ENCODE measurements around the gene UFD1.

Gene UFD1

DNA sequence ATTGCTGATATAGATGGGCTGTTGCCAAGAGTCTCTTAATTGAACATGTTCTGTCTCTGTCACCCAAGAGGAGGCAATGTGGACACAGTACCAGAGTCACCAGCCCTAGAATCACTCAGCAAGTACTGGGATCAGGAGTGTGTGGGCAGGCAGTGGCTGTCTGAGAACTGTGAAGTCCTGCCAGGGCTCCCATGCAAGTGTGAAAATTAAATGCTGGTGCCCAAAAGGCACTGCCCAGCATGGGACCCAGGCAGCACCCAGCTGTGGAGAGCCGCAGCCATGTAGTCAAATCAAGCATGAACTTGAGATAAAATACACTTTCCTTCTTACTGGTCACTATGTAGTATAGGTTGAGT lies 67.3 kb downstream of the UFD1 start:
- TF ChIP-seq SIN3A (IDR thresholded peaks at IDR 0.05; ENCODE audit: borderline replicate concordance, insufficient read depth, low read length) (no peak), FOXP2 (optimal IDR thresholded peaks at IDR 0.05; ENCODE audit: borderline replicate concordance, extremely low read depth, extremely low read length, insufficient read depth) (no peak), POLR2AphosphoS5 (IDR thresholded peaks at IDR 0.05; ENCODE audit: low read depth, low read length) (no peak), TAF1 (IDR thresholded peaks at IDR 0.05; ENCODE audit: borderline replicate concordance, insufficient read depth, low read length) (no peak)
- TF ChIP-seq, protein P1, sequence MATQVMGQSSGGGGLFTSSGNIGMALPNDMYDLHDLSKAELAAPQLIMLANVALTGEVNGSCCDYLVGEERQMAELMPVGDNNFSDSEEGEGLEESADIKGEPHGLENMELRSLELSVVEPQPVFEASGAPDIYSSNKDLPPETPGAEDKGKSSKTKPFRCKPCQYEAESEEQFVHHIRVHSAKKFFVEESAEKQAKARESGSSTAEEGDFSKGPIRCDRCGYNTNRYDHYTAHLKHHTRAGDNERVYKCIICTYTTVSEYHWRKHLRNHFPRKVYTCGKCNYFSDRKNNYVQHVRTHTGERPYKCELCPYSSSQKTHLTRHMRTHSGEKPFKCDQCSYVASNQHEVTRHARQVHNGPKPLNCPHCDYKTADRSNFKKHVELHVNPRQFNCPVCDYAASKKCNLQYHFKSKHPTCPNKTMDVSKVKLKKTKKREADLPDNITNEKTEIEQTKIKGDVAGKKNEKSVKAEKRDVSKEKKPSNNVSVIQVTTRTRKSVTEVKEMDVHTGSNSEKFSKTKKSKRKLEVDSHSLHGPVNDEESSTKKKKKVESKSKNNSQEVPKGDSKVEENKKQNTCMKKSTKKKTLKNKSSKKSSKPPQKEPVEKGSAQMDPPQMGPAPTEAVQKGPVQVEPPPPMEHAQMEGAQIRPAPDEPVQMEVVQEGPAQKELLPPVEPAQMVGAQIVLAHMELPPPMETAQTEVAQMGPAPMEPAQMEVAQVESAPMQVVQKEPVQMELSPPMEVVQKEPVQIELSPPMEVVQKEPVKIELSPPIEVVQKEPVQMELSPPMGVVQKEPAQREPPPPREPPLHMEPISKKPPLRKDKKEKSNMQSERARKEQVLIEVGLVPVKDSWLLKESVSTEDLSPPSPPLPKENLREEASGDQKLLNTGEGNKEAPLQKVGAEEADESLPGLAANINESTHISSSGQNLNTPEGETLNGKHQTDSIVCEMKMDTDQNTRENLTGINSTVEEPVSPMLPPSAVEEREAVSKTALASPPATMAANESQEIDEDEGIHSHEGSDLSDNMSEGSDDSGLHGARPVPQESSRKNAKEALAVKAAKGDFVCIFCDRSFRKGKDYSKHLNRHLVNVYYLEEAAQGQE (IDR thresholded peaks at IDR 0.05; ENCODE audit: insufficient read depth in 1 of 2, low read depth in 2 of 2, low read length in 2 of 2): no peak

DNA sequence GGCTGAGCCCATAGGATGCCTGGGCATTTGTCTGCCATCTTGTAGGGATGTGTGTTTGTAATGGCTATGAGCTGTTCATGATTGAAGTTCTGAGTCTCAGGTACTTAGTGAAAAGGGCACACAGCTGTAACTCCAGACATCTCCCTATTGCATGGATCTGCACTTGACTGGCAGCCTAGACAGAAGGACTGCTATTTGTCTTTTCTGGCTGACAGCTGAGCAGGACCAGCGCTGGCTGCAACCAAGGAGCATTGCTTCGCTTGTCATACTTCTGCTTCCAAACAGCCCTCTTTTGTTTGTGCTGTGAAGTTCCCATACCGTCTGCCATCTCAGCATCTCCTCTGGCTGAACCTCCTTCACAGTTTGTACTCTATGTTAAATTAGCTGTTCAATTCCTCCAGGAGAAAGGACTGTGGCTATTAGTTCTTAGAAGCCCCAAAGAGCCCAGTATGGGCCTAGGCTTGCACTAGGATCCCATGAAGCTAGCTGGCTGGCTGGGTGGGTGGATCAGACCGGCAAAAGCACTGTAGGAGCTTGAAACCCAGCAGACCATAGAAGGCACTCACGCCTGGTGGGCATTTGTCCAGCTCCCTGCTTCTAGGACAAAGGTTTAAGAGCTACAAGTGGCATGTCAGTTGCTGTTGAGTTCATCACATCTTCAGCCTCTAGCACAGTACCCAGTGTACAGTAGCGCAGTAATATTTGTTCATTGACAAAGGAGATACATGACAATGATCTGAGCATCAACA lies 67.9 kb downstream of the UFD1 start:
- TF ChIP-seq SIN3A (IDR thresholded peaks at IDR 0.05; ENCODE audit: borderline replicate concordance, insufficient read depth, low read length) (no peak), POLR2AphosphoS5 (IDR thresholded peaks at IDR 0.05; ENCODE audit: low read depth, low read length) (no peak), TAF1 (IDR thresholded peaks at IDR 0.05; ENCODE audit: borderline replicate concordance, insufficient read depth, low read length) (no peak), FOXP2 (optimal IDR thresholded peaks at IDR 0.05; ENCODE audit: borderline replicate concordance, extremely low read depth, extremely low read length, insufficient read depth) (no peak)
- TF ChIP-seq, protein P1 (IDR thresholded peaks at IDR 0.05; ENCODE audit: insufficient read depth in 1 of 2, low read depth in 2 of 2, low read length in 2 of 2): no peak

DNA sequence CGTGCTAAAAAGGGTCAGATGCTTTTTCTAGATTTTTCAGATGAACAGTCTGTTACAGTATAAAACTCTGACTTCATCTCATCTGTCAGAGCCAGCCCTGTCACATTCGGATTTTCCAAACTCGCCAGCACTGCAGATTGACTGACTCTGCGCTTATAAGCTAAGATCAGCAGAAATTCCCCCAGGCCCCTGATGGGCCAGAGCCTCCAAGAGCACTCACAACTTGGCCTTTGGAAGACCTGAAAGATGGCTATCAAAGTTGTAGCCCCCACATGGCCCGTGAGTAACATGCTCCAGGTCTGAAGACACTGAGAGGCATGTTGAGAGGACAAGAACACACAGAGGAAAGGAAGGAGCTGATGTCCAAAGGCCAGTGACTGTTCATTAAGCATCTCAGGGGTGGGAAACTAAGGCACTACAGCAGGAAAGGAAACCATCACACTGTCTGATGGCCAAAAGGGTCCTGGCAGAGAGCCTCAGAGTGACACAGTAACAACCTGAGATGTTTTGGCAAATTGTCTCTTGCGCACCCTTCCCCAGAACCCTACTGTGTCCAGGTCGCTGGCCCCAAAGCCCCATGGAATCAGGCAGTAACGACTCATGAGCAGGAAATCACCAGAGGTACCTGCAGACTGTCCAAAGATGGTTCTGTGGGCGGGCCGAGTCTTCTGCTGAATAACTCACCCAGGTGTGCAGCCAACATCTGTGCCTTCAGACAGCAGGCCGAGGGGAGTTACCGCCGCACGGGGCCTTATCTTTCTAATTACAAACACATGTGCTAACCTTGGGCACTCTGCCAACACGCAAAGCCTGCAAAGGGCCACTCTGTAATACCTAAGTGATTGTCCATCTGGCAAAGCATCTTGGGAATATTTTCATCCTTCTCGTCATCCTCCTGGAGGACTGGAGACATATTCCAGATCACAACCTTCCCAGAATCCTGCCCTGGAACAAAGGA lies 71.1 kb downstream of the UFD1 start:
- TF ChIP-seq FOXP2 (optimal IDR thresholded peaks at IDR 0.05; ENCODE audit: borderline replicate concordance, extremely low read depth, extremely low read length, insufficient read depth) (no peak), SIN3A (IDR thresholded peaks at IDR 0.05; ENCODE audit: borderline replicate concordance, insufficient read depth, low read length) (no peak), TAF1 (IDR thresholded peaks at IDR 0.05; ENCODE audit: borderline replicate concordance, insufficient read depth, low read length) (no peak), POLR2AphosphoS5 (IDR thresholded peaks at IDR 0.05; ENCODE audit: low read depth, low read length) (no peak)
- TF ChIP-seq, protein P1 (IDR thresholded peaks at IDR 0.05; ENCODE audit: insufficient read depth in 1 of 2, low read depth in 2 of 2, low read length in 2 of 2): no peak

DNA sequence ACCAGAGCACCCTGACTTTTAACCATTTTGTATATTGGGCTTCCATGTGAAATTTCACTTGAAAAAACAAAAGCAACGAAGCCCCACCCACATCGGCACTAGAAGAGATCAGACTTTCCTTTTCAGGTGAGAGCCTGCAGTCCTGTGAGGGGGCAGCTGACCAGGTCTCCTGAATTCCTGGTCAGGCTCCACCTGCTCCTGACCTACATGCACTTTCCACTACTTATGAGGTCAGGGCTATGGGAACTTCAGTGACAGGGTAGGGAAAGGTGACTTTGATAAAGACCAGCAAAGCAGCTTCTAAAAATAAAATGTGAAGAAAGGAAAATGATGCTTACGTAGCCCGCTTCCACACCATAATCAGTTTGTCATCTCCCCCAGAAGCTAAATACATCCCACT lies 72.1 kb downstream of the UFD1 start:
- TF ChIP-seq, protein P1 (IDR thresholded peaks at IDR 0.05; ENCODE audit: insufficient read depth in 1 of 2, low read depth in 2 of 2, low read length in 2 of 2): no peak
- TF ChIP-seq TAF1 (IDR thresholded peaks at IDR 0.05; ENCODE audit: borderline replicate concordance, insufficient read depth, low read length) (no peak), FOXP2 (optimal IDR thresholded peaks at IDR 0.05; ENCODE audit: borderline replicate concordance, extremely low read depth, extremely low read length, insufficient read depth) (no peak)
